ENCODE data around the gene PLA2G4C.
A peak's percentile ranks its signal among the peaks of the same experiment; 100 is the strongest.

PLA2G4C gene

DNA sequence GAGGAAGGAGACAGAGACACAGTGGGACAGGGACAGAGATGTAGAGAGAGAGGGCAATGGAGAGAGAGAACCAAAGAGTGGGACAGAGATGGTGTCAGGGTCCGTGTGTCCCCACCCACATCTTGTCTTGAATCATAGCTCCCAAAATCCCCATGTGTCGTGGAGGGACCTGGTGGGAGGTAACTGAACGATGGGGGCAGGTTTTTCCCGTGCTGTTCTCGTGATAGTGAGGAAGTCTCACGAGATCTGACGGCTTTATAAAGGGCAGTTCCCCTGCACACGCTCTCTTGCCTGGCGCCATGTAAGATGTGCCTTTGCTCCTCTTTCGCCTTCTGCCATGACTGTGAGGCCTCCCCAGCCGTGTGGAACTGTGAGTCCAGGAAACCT, 7.5 kb upstream of the PLA2G4C start:
- in situ Hi-C loops (cut with MboI; ENCODE audit: low sequenced_read_pairs, unreplicated experiment): no loop called here
- TF ChIP-seq, protein P1, sequence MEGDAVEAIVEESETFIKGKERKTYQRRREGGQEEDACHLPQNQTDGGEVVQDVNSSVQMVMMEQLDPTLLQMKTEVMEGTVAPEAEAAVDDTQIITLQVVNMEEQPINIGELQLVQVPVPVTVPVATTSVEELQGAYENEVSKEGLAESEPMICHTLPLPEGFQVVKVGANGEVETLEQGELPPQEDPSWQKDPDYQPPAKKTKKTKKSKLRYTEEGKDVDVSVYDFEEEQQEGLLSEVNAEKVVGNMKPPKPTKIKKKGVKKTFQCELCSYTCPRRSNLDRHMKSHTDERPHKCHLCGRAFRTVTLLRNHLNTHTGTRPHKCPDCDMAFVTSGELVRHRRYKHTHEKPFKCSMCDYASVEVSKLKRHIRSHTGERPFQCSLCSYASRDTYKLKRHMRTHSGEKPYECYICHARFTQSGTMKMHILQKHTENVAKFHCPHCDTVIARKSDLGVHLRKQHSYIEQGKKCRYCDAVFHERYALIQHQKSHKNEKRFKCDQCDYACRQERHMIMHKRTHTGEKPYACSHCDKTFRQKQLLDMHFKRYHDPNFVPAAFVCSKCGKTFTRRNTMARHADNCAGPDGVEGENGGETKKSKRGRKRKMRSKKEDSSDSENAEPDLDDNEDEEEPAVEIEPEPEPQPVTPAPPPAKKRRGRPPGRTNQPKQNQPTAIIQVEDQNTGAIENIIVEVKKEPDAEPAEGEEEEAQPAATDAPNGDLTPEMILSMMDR (IDR thresholded peaks at IDR 0.05; ENCODE audit: borderline replicate concordance, control extremely low read depth, extremely low read depth, insufficient read depth, missing control alignments): no peak
- no peak for DNase-seq (ENCODE audit: low spot score)

GRCh38 chr19:48117515-48118130, 7.0 kb upstream of the PLA2G4C start:
- TF ChIP-seq, protein P1 (IDR thresholded peaks at IDR 0.05; ENCODE audit: borderline replicate concordance, control extremely low read depth, extremely low read depth, insufficient read depth, missing control alignments): peak; percentile 20
- in situ Hi-C loops (cut with MboI; ENCODE audit: low sequenced_read_pairs, unreplicated experiment): no loop called here
- DNase-seq (ENCODE audit: low spot score): no peak

DNA sequence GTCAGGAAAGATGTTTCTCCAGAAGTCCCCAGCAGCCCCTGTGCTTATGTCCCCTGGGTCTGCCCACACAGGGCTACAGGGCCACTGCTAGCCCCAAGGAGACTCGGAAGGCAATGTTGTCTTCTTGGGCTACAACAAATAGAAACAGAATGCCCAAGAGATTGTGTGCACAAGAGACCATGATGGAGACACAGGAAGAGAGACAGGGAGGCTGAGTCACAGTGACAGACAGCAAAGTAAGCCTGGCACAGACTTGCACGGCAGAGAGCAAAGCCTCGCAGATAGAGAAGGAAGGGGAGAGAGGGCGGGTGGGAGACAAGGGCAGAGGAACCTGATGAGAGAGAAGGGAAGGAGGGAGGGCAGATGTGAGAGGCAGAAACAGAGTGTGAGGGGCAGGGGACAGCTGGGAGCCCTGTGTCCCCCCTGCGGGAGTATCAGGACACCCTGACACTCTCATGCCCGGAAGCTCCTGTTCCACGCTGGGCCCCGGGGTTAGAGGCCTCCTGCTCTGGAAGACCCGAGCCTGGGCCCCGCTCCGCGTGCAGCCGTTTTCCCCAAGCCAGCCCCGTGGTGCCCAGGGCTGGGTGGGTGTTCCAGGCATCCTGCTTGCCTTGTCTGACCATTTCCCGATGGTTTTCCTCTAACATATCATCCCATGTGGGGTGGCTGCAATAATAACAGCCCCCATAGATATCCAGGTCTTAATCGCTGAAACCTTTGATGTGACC, 2.7 kb upstream of the PLA2G4C start:
- TF ChIP-seq, protein P1 (IDR thresholded peaks at IDR 0.05; ENCODE audit: borderline replicate concordance, control extremely low read depth, extremely low read depth, insufficient read depth, missing control alignments): no peak
- in situ Hi-C loops (cut with MboI; ENCODE audit: low sequenced_read_pairs, unreplicated experiment): no loop called here
- DNase-seq (ENCODE audit: low spot score): no peak

DNA sequence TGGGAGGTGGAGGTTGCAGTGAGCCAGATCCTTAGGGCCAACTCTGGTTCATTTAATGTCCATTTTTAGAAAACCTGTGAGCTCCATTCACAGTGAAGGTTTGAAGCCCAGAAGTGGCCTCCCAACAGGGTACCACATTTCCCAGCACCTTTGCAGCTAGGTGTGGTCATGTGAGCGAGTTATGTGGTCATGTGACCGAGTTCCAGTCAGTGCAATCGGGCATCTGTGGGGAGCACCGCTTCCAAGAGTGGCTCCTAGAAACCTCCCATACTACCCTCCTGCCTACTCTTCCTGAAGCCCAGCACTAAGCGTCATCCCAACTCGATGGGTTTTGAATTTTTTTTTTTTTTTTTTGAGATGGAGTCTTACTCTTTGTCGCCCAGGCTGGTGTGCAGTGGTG, 663 bp upstream of the PLA2G4C start:
- in situ Hi-C loops (cut with MboI; ENCODE audit: low sequenced_read_pairs, unreplicated experiment): no loop called here
- no peak for DNase-seq (ENCODE audit: low spot score)
- TF ChIP-seq, protein P1 (IDR thresholded peaks at IDR 0.05; ENCODE audit: borderline replicate concordance, control extremely low read depth, extremely low read depth, insufficient read depth, missing control alignments): no peak

GRCh38 chr19:48108997-48109782, 1.4 kb downstream of the PLA2G4C start:
- in situ Hi-C loops (cut with MboI; ENCODE audit: low sequenced_read_pairs, unreplicated experiment): loop anchor here (10.0 kb wide), 2 partner anchors 46 to 156 kb away; no protein-coding TSS in a partner anchor
- TF ChIP-seq, protein P1 (IDR thresholded peaks at IDR 0.05; ENCODE audit: borderline replicate concordance, control extremely low read depth, extremely low read depth, insufficient read depth, missing control alignments): no peak
- DNase-seq (ENCODE audit: low spot score): no peak

DNA sequence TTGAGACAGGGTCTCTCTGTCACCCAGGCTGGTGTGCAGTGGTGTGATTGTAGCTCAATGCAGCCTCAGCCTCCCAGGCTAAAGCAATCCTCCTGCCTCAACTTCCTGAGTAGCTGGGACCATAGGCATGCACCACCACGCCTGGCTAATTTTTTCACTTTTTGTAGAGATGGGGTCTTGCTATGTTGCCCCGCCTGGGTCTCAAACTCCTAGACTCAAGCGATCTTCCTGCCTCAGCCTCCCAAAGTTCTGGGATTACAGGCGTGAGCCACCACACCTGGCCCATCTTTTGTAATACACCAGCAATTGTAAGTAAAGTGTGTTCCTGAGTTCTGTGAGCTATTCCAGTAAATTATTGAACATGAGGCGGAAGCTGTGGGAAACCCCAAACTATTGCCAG, 6.7 kb downstream of the PLA2G4C start:
- no peak for DNase-seq (ENCODE audit: low spot score)
- TF ChIP-seq, protein P1 (IDR thresholded peaks at IDR 0.05; ENCODE audit: borderline replicate concordance, control extremely low read depth, extremely low read depth, insufficient read depth, missing control alignments): no peak
- in situ Hi-C loops (cut with MboI; ENCODE audit: low sequenced_read_pairs, unreplicated experiment): loop anchor here (10.0 kb wide), 2 partner anchors 51 to 161 kb away; no protein-coding TSS in a partner anchor

All from GM13976 (cell line).